ENCODE data around the gene CD22. TPM values are rescaled to one million over a fixed set of nuclear protein-coding genes. Genes with fewer than 3 reads are reported as not detected.
A peak's percentile ranks its signal among the peaks of the same experiment; 100 is the strongest.

The CD22 gene
- total and polyA plus RNA-seq, 2 of the 13 experiments (the other 11 are each of a cell fraction or from before 2014, with no cell fraction given) = 0.71 to 1.7 TPM

DNA sequence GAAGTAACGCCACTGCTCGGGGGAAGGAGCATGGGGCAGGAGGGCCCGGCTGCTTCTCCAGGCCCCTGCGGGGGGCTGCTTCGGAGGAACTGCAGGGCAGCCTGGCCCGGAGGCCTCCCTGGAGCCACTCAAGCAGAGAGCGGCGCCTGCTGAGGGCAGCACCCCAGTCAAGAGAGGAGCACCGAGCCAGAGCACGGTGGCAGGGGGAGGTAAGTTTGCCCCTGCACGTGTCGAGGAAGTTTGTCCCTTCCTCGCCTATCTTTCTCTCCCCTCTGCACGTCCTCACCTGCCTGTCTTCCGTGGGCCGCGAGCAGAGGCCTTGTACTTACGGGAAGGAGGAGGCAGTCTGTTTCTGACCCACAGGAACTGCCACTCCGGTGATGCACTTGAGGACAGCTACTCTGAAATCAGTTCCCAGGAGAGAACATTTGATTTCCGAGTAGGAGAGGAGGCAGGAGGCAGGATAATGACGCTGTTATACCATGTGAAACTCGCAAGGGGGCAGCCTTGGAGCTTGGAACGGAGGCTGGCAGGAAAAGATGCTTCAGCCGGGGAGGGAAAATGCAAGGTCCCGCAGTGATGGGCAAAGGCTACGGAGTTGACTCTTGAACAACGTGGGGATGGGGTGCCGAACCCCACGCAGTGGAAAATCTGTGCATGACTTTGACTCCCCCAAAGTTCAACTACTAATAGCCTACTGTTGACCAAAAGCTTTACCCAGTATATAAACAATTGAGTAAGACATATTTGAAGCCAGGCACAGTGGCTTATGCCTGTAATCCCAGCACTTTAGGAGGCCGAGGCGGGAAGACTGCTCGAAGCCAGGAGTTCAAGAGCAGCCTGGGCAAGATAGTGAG is 23.7 kb downstream of the CD22 start (continued):
- TF ChIP-seq, protein P1, sequence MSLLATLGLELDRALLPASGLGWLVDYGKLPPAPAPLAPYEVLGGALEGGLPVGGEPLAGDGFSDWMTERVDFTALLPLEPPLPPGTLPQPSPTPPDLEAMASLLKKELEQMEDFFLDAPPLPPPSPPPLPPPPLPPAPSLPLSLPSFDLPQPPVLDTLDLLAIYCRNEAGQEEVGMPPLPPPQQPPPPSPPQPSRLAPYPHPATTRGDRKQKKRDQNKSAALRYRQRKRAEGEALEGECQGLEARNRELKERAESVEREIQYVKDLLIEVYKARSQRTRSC (CRISPR knock-in tag; IDR thresholded peaks at IDR 0.05; ENCODE audit: low read depth) = 0 out of 2 replicates have a peak, but pooled peaks have one; percentile 45
- TF ChIP-seq SIN3A (IDR thresholded peaks at IDR 0.05; ENCODE audit: borderline replicate concordance, low read depth, low read length) (no peak), ZNF879 (CRISPR knock-in tag; IDR thresholded peaks at IDR 0.05) (no peak), CHD4 (IDR thresholded peaks at IDR 0.05; ENCODE audit: borderline replicate concordance, low read length) (no peak), CBX2 (IDR thresholded peaks at IDR 0.05; ENCODE audit: low read depth, low read length) (no peak), CBX2 (CRISPR knock-in tag; IDR thresholded peaks at IDR 0.05; ENCODE audit: low read depth) (no peak), ZBTB38 (CRISPR knock-in tag; IDR thresholded peaks at IDR 0.05) (peak; percentile 39; the same call in 1 of the 2 replicates), ATM (IDR thresholded peaks at IDR 0.05; ENCODE audit: borderline replicate concordance) (no peak), ZNF430 (CRISPR knock-in tag; IDR thresholded peaks at IDR 0.05) (no peak), ZFP36L2 (CRISPR knock-in tag; IDR thresholded peaks at IDR 0.05) (no peak), SRF (IDR thresholded peaks at IDR 0.05; ENCODE audit: low read depth, low read length) (no peak), BRD4 (CRISPR knock-in tag; IDR thresholded peaks at IDR 0.05) (no peak), ZNF780A (CRISPR knock-in tag; IDR thresholded peaks at IDR 0.05) (no peak), ZNF589 (CRISPR knock-in tag; conservative IDR thresholded peaks at IDR 0.05) (no peak), SIN3B (IDR thresholded peaks at IDR 0.05; ENCODE audit: low read length) (no peak), ZNF749 (CRISPR knock-in tag; IDR thresholded peaks at IDR 0.05; ENCODE audit: borderline replicate concordance) (no peak)
- TF ChIP-seq, protein P2, sequence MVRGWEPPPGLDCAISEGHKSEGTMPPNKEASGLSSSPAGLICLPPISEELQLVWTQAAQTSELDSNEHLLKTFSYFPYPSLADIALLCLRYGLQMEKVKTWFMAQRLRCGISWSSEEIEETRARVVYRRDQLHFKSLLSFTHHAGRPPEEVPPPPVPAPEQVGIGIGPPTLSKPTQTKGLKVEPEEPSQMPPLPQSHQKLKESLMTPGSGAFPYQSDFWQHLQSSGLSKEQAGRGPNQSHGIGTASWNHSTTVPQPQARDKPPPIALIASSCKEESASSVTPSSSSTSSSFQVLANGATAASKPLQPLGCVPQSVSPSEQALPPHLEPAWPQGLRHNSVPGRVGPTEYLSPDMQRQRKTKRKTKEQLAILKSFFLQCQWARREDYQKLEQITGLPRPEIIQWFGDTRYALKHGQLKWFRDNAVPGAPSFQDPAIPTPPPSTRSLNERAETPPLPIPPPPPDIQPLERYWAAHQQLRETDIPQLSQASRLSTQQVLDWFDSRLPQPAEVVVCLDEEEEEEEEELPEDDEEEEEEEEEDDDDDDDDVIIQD (CRISPR knock-in tag; IDR thresholded peaks at IDR 0.05; ENCODE audit: low read depth) = no peak
- TF ChIP-seq, protein P3, sequence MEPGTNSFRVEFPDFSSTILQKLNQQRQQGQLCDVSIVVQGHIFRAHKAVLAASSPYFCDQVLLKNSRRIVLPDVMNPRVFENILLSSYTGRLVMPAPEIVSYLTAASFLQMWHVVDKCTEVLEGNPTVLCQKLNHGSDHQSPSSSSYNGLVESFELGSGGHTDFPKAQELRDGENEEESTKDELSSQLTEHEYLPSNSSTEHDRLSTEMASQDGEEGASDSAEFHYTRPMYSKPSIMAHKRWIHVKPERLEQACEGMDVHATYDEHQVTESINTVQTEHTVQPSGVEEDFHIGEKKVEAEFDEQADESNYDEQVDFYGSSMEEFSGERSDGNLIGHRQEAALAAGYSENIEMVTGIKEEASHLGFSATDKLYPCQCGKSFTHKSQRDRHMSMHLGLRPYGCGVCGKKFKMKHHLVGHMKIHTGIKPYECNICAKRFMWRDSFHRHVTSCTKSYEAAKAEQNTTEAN (CRISPR knock-in tag; conservative IDR thresholded peaks at IDR 0.05) = no peak
- TF ChIP-seq, protein P4, sequence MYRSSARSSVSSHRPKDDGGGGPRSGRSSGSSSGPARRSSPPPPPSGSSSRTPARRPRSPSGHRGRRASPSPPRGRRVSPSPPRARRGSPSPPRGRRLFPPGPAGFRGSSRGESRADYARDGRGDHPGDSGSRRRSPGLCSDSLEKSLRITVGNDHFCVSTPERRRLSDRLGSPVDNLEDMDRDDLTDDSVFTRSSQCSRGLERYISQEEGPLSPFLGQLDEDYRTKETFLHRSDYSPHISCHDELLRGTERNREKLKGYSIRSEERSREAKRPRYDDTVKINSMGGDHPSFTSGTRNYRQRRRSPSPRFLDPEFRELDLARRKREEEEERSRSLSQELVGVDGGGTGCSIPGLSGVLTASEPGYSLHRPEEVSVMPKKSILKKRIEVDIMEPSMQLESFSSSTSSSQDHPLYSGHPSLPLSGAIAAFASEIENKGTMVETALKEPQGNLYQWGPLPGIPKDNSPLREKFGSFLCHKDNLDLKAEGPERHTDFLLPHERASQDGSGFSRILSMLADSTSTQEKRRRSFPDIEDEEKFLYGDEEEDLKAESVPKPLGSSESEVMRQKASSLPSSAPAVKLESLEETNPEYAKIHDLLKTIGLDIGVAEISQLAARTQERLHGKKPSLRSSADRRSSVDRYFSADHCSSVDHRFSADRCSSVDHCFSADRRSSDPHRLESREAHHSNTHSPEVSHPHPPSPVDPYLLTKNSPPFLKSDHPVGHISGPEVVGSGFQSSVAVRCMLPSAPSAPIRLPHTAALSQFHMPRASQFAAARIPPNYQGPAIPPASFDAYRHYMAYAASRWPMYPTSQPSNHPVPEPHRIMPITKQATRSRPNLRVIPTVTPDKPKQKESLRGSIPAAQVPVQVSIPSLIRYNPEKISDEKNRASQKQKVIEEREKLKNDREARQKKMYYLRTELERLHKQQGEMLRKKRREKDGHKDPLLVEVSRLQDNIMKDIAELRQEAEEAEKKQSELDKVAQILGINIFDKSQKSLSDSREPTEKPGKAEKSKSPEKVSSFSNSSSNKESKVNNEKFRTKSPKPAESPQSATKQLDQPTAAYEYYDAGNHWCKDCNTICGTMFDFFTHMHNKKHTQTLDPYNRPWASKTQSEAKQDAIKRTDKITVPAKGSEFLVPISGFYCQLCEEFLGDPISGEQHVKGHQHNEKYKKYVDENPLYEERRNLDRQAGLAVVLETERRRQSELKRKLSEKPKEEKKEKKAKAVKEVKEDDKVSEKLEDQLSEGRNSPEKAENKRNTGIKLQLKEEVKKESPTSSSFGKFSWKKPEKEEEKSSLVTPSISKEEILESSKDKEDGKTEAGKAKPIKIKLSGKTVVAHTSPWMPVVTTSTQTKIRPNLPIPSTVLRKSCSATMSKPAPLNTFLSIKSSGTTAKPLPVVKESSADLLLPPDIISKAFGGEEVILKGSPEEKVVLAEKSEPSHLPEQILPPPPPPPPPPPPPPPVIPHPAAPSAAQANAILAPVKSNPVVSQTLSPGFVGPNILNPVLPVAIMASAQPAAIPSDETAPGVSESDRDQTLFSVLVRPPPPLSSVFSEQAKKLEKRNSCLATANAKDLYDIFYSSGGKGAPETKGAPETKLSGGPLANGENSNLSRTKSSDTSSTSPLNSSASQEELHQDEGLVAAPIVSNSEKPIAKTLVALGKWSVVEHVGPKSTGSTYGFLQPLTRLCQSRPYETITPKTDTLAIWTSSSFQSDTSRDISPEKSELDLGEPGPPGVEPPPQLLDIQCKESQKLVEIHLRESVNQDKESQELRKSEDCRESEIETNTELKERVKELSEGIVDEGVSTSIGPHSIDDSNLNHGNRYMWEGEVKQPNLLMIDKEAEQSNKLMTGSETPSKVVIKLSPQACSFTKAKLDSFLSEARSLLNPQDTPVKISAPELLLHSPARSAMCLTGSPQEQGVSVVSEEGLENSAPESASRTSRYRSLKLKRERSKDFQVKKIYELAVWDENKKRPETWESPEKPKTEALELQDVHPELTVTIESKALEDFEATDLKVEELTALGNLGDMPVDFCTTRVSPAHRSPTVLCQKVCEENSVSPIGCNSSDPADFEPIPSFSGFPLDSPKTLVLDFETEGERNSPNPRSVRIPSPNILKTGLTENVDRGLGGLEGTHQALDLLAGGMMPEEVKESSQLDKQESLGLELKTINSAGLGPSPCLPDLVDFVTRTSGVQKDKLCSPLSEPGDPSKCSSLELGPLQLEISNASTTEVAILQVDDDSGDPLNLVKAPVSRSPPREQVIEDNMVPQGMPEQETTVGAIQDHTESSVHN (CRISPR knock-in tag; IDR thresholded peaks at IDR 0.05) = no peak

Measured in HepG2 (cell line).